ENCODE measurements around the gene SLC2A10.

SLC2A10 gene

GRCh38 chr20:46740214-46740609 lies 30.8 kb downstream of the SLC2A10 start:
- peaks cover 7% of the 10 kb centered on the region for H3K27me3 ChIP-seq (replicated peaks)
- H3K4me3 ChIP-seq (ENCODE audit: low read depth, low read length): no peak overlapping the region
- no peaks in the 10 kb centered on the region for H3K36me3 ChIP-seq (replicated peaks)
- no peak overlapping the region for H3K27ac ChIP-seq
- DNase-seq: no peak
- in situ Hi-C loops (cut with HindIII; ENCODE audit: low pct_ligation_motif_present, low sequenced_read_pairs): no loop called here
- TF ChIP-seq CTCF (IDR thresholded peaks at IDR 0.05; ENCODE audit: low read depth, low read length, missing control alignments): no peak

GRCh38 chr20:46741924-46742668 lies 32.6 kb downstream of the SLC2A10 start:
- DNase-seq: no peak
- H3K27me3 ChIP-seq (replicated peaks): peaks cover 10% of the 10 kb centered on the region
- in situ Hi-C loops (cut with HindIII; ENCODE audit: low pct_ligation_motif_present, low sequenced_read_pairs): no loop called here

GRCh38 chr20:46742669-46743045 lies 33.2 kb downstream of the SLC2A10 start:
- H3K36me3 ChIP-seq (replicated peaks): no peaks in the 10 kb centered on the region
- no peak for DNase-seq
- in situ Hi-C loops (cut with HindIII; ENCODE audit: low pct_ligation_motif_present, low sequenced_read_pairs): no loop called here
- H3K27ac ChIP-seq: no peak overlapping the region
- peaks cover 10% of the 10 kb centered on the region for H3K27me3 ChIP-seq (replicated peaks)
- no peak for TF ChIP-seq CTCF (IDR thresholded peaks at IDR 0.05; ENCODE audit: low read depth, low read length, missing control alignments)
- no peak overlapping the region for H3K4me3 ChIP-seq (ENCODE audit: low read depth, low read length)

More at GRCh38 chr20:46741924-46742668, 32.6 kb downstream of the SLC2A10 start:
- no peak for TF ChIP-seq CTCF (IDR thresholded peaks at IDR 0.05; ENCODE audit: low read depth, low read length, missing control alignments)
- H3K27ac ChIP-seq: no peak overlapping the region
- H3K4me3 ChIP-seq (ENCODE audit: low read depth, low read length): no peak overlapping the region
- no peaks in the 10 kb centered on the region for H3K36me3 ChIP-seq (replicated peaks)

- H3K27me3 ChIP-seq (replicated peaks): peaks cover 10% of the 10 kb centered on the region
- H3K36me3 ChIP-seq (replicated peaks): no peaks in the 10 kb centered on the region
- in situ Hi-C loops (cut with HindIII; ENCODE audit: low pct_ligation_motif_present, low sequenced_read_pairs): no loop called here
- DNase-seq: no peak
- no peak for TF ChIP-seq CTCF (IDR thresholded peaks at IDR 0.05; ENCODE audit: low read depth, low read length, missing control alignments)
- no peak overlapping the region for H3K4me3 ChIP-seq (ENCODE audit: low read depth, low read length)
- no peak overlapping the region for H3K27ac ChIP-seq
Measured at GRCh38 chr20:46743088-46743487, 33.6 kb downstream of the SLC2A10 start.

- peak; percentile 3 for DNase-seq
- in situ Hi-C loops (cut with HindIII; ENCODE audit: low pct_ligation_motif_present, low sequenced_read_pairs): no loop called here
- Histone ChIP-seq H3K4me3 (ENCODE audit: low read depth, low read length) (no peak overlapping the region), H3K36me3 (replicated peaks) (no peaks in the 10 kb centered on the region), H3K27ac (no peak overlapping the region), H3K27me3 (replicated peaks) (peaks cover 10% of the 10 kb centered on the region)
- TF ChIP-seq CTCF (IDR thresholded peaks at IDR 0.05; ENCODE audit: low read depth, low read length, missing control alignments): no peak
Measured at GRCh38 chr20:46746956-46747526, 37.6 kb downstream of the SLC2A10 start.
